Mucosa of descending colon (tissue), 3 donors: ENCODE data around the gene NOL3. TPM values are rescaled to one million over a fixed set of nuclear protein-coding genes. Genes with fewer than 3 reads are reported as not detected.

Experiments
- ATAC-seq: fragments of 200-7000 bp; cut with Tn5 transposase; one replicate; pipeline ENCODE4 v1.9.1; 2020; ENCODE audit warnings: mild to moderate bottlenecking, moderate library complexity
- DNase-seq, 3 donors: peaks; one replicate each; pipeline ENCODE4 v3.0.0-alpha.2; 2020
- H3K36me3 ChIP-seq: fragments of 200-600 bp; one replicate; pipeline ENCODE4 v1.8.0; 2021; ENCODE audit warnings: low read depth, mild to moderate bottlenecking
- H3K4me1 ChIP-seq: fragments of 200-600 bp; one replicate; pipeline ENCODE4 v1.8.0; 2021; ENCODE audit warnings: low read depth, mild to moderate bottlenecking
- H3K4me3 ChIP-seq: fragments of 200-600 bp; one replicate; pipeline ENCODE4 v1.8.0; 2021; ENCODE audit warnings: mild to moderate bottlenecking
- H3K9me3 ChIP-seq: fragments of 200-600 bp; one replicate; pipeline ENCODE4 v1.8.0; 2021; ENCODE audit warnings: mild to moderate bottlenecking
- CTCF ChIP-seq: fragments of 200-600 bp; IDR thresholded peaks from one replicate; pipeline ENCODE4 v1.8.0; 2022; ENCODE audit warnings: antibody characterized with exemption, mild to moderate bottlenecking
- intact Hi-C, 2 donors: fragments of 100-400 bp; cut with DNase I in 1 of 2; cut with micrococcal nuclease in 1 of 2; formaldehyde crosslinking; loops; one replicate each; pipeline versions ENCODE4 v1.11.0 to v1.11.1; 2022; cut with DNase I, micrococcal nuclease
- total RNA-seq, 3 donors: library from RNA; stranded (reverse); fragmentation: NEBNext Ultra II Directional in 2 of 3; extraction: Animal tissue kit (Norgen Biotek cat#: 25700) in 2 of 3; gene quantifications; one replicate each; pipeline versions ENCODE4 v1.2.1 to v1.2.4, GENCODE V29; 2021 to 2023
- donor health status: DM: no; HTN: no; CAD: no; lungs with moderate emphysema.
- donor health status: DM: no; HTN: no; CAD: no.
- donor health status: DM: no; HTN: yes; CAD: no.

The NOL3 gene
- total RNA-seq, 3 donors from 2014 or later, result 23.5 to 35.9 (median 32.0) TPM

DNA sequence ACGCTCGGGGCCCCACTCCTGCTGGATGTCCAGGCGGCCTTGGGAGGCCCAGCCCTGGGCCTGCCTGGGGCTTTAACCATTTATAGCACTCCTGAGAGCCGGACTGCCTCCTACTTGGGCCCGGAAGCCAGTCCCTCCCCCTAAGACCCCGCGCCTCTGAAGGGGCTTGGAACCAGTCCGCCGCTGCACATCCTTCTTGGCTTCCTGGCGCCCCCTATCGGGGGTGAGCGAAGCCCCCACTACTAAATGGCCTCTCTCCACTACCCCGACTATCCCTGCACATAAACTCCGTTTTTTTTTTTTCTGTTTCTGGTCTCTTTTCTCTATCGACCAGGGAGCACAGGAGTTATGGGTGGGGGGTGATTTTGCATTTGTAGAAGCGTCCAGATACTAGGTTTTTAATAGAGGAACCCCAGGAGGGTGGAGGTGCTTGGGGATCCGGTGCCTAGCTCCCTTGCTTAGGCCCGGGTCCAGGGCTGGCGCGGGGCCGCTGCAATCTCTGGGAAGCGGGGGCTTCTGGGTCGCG lies 633 bp upstream of the NOL3 start:
- peaks cover 44% of the 10 kb centered on the region for H3K4me1 ChIP-seq
- peak; percentile 28 for TF ChIP-seq CTCF
- no peak for ATAC-seq
- no peaks in the 10 kb centered on the region for H3K36me3 ChIP-seq
- no peaks in the 10 kb centered on the region for H3K9me3 ChIP-seq
- no peak overlapping the region for H3K4me3 ChIP-seq
- intact Hi-C loops, result no loop called here
- DNase-seq, result peak in 2 of 3 donors; percentile 65 to 68

- Histone ChIP-seq H3K9me3 (no peaks in the 10 kb centered on the region), H3K4me1 (peaks cover 35% of the 10 kb centered on the region), H3K4me3 (no peak overlapping the region), H3K36me3 (no peaks in the 10 kb centered on the region)
- ATAC-seq, result no peak
- TF ChIP-seq CTCF, result no peak
- intact Hi-C loops, result no loop called here
- DNase-seq, result no peak
Observed at GRCh38 chr16:67170949-67171649, 761 bp downstream of the NOL3 start.

DNA sequence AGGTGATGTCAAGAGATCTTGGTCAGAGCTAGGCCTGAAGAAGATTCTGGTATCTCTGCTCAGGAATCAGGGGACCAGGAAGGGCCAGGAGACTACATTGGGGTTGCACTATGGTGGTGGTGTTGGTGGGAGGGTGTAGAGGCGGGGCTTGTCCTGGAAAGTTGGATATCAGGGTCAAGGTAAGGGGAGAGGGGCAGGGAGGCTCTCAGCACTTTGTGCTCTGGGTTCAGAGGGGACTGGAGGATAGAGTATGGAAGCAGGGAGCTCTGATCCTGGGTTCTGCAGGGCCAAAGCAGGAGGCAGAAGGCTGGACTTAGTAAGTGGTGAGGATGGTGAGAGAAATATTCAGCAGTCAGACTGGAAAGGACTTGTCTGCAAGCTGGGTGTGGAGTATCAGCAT lies 3.0 kb downstream of the NOL3 start:
- ATAC-seq, result no peak
- Histone ChIP-seq H3K36me3 (no peaks in the 10 kb centered on the region), H3K4me3 (no peak overlapping the region), H3K9me3 (no peaks in the 10 kb centered on the region), H3K4me1 (peaks cover 38% of the 10 kb centered on the region)
- TF ChIP-seq CTCF, result no peak
- intact Hi-C loops, result no loop called here
- no peak for DNase-seq

- Histone ChIP-seq H3K4me3 (no peak overlapping the region), H3K36me3 (no peaks in the 10 kb centered on the region), H3K4me1 (peaks cover 42% of the 10 kb centered on the region), H3K9me3 (no peaks in the 10 kb centered on the region)
- peak; percentile 90 to 95 (median 95) for DNase-seq
- intact Hi-C loops, result no loop called here
- TF ChIP-seq CTCF, result peak; percentile 27
- peak; percentile 81 for ATAC-seq
Observed at GRCh38 chr16:67173808-67174705, 3.7 kb downstream of the NOL3 start.

GRCh38 chr16:67174706-67175231 lies 4.4 kb downstream of the NOL3 start:
- ATAC-seq (no peak), DNase-seq (peak in 2 of 3 donors; percentile 40 to 52)
- no peak for TF ChIP-seq CTCF
- H3K4me3 ChIP-seq, result no peak overlapping the region
- intact Hi-C loops, result no loop called here
- H3K9me3 ChIP-seq, result no peaks in the 10 kb centered on the region
- peaks cover 35% of the 10 kb centered on the region for H3K4me1 ChIP-seq
- no peaks in the 10 kb centered on the region for H3K36me3 ChIP-seq
